IMR-90 (cell line): ENCODE data around the gene FAM177A1.

Experiments used
- BHLHE40 ChIP-seq: fragments of 150-350 bp; IDR thresholded peaks from 2 replicates; pipeline ENCODE4 v1.6.1; 2016; ENCODE audit warnings: mild to moderate bottlenecking, low read depth, low read length
- CEBPB ChIP-seq: IDR thresholded peaks from 2 replicates; pipeline ENCODE4 v1.6.1; 2012; ENCODE audit warnings: low read depth, low read length, improper control_type of control experiment
- CHD1 ChIP-seq: IDR thresholded peaks from 2 replicates; pipeline ENCODE4 v1.6.1; 2012; ENCODE audit warnings: low read depth, low read length, improper control_type of control experiment
- MAFK ChIP-seq: IDR thresholded peaks from 2 replicates; pipeline ENCODE4 v1.6.1; 2012; ENCODE audit warnings: low read depth, low read length, improper control_type of control experiment
- MAZ ChIP-seq: IDR thresholded peaks from 2 replicates; pipeline ENCODE4 v1.6.1; 2012; ENCODE audit warnings: low read depth, mild to moderate bottlenecking, low read length, improper control_type of control experiment, moderate library complexity, borderline replicate concordance
- MXI1 ChIP-seq: IDR thresholded peaks from 2 replicates; pipeline ENCODE4 v1.6.1; 2012; ENCODE audit warnings: low read depth, mild to moderate bottlenecking, low read length, moderate library complexity, borderline replicate concordance
- NFE2L2 ChIP-seq: fragments of 150-350 bp; IDR thresholded peaks from 2 replicates; pipeline ENCODE4 v1.6.1; 2016; ENCODE audit warnings: low read depth, mild to moderate bottlenecking, low read length
- POLR2A ChIP-seq: IDR thresholded peaks from 2 replicates; pipeline ENCODE4 v1.6.1; 2012; ENCODE audit warnings: mild to moderate bottlenecking, low read depth, low read length
- RAD21 ChIP-seq: IDR thresholded peaks from 2 replicates; pipeline ENCODE4 v1.6.1; 2012; ENCODE audit warnings: low read length, improper control_type of control experiment
- RCOR1 ChIP-seq: IDR thresholded peaks from 2 replicates; pipeline ENCODE4 v1.6.1; 2012; ENCODE audit warnings: mild to moderate bottlenecking, low read length, improper control_type of control experiment; ENCODE audit not compliant: insufficient replicate concordance
- RFX5 ChIP-seq: IDR thresholded peaks from 2 replicates; pipeline ENCODE4 v1.8.0; 2012; ENCODE audit warnings: low read depth, mild to moderate bottlenecking, low read length, moderate library complexity
- SMC3 ChIP-seq: fragments of 150-350 bp; IDR thresholded peaks from 2 replicates; pipeline ENCODE4 v1.6.1; 2016; ENCODE audit warnings: low read depth, mild to moderate bottlenecking, antibody characterized with exemption, low read length, moderate library complexity
- TF ChIP-seq, protein P1 (sequence below): conservative IDR thresholded peaks from 2 replicates; pipeline ENCODE4 v1.5.1; 2012; ENCODE audit warnings: mild to moderate bottlenecking, low read depth, low read length, improper control_type of control experiment
- TF ChIP-seq, protein P2 (sequence below): fragments of 150-350 bp; IDR thresholded peaks from 2 replicates; pipeline ENCODE4 v1.6.1; 2017; ENCODE audit warnings: mild to moderate bottlenecking, antibody characterized with exemption, low read length, low read depth

DNA sequence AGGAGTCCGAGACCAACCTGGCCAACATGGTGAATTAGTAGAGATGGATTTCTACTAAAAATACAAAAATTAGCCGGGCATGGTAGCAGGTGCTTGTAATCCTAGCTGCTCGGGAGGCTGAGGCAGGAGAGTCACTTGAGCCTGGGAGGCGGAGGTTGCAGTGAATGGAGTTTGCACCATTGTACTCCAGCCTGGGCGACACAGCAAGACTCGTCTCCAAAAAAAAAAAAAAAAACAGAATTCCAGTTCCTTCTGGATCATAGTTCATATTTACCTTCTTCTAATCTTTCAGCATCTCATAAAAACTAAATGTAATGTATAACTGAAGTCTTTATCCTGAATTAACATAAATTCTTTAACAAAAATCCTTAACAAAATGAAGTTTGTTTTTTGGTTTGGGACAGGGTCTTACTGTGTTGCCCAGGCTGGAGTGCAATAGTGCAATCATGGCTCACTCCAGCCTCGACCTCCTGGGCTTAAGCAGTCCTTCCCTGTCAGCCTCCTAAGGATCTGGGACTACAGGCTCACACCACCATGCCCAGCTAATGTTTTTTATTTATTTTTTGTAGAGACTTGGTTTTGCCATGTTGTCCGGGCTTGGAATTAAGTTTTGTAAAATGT lies 37.6 kb downstream of the FAM177A1 start:
- TF ChIP-seq CHD1 (no peak), RFX5 (no peak), POLR2A (no peak), RAD21 (no peak), MAFK (no peak), NFE2L2 (no peak), CEBPB (no peak), BHLHE40 (no peak), MXI1 (no peak), RCOR1 (no peak), MAZ (no peak), SMC3 (no peak)
- TF ChIP-seq, protein P1, sequence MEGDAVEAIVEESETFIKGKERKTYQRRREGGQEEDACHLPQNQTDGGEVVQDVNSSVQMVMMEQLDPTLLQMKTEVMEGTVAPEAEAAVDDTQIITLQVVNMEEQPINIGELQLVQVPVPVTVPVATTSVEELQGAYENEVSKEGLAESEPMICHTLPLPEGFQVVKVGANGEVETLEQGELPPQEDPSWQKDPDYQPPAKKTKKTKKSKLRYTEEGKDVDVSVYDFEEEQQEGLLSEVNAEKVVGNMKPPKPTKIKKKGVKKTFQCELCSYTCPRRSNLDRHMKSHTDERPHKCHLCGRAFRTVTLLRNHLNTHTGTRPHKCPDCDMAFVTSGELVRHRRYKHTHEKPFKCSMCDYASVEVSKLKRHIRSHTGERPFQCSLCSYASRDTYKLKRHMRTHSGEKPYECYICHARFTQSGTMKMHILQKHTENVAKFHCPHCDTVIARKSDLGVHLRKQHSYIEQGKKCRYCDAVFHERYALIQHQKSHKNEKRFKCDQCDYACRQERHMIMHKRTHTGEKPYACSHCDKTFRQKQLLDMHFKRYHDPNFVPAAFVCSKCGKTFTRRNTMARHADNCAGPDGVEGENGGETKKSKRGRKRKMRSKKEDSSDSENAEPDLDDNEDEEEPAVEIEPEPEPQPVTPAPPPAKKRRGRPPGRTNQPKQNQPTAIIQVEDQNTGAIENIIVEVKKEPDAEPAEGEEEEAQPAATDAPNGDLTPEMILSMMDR: no peak
- TF ChIP-seq, protein P2, sequence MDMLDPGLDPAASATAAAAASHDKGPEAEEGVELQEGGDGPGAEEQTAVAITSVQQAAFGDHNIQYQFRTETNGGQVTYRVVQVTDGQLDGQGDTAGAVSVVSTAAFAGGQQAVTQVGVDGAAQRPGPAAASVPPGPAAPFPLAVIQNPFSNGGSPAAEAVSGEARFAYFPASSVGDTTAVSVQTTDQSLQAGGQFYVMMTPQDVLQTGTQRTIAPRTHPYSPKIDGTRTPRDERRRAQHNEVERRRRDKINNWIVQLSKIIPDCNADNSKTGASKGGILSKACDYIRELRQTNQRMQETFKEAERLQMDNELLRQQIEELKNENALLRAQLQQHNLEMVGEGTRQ: no peak
